ENCODE data around the gene NCOR1. TPM values are rescaled to one million over a fixed set of nuclear protein-coding genes. Genes with fewer than 3 reads are reported as not detected.

NCOR1 gene
- total and polyA plus RNA-seq, 10 of the 15 experiments (the other 5 are each of a cell fraction or from before 2014, with no cell fraction given): 34.5 to 135 (median 82.9) TPM

DNA sequence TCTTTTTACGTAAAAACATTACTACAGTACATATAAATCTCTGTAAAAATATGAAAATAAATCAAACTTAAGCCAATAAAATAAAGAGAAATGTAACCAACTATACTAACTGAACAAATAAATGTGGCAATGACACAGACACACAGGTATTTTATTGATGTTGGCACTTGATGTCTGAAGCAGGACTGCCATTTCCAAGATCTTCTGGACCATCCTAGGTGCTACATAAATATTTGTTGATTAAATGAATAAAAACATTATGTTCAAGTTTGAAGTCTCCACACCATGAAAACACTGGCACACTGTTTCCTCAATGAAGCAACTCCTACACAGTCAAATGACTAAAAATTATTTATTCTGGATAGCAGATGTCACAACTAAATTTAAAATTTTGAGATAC, 106.9 kb downstream of the NCOR1 start:
- H3K4me3 ChIP-seq: no peak overlapping the region
- in situ Hi-C loops (cut with MboI) (no loop called here), intact Hi-C loops (cut with micrococcal nuclease; ENCODE audit: unreplicated experiment) (no loop called here)
- RAD21 ChIA-PET (ENCODE audit: unreplicated experiment): no interaction called here
- no peak overlapping the region for H3K4me2 ChIP-seq (ENCODE audit: control insufficient read depth, insufficient read depth)
- no peak overlapping the region for H3K9ac ChIP-seq (ENCODE audit: control insufficient read depth, insufficient read depth, low read length)
- H3K27me3 ChIP-seq (replicated peaks in 1 of 2; ENCODE audit: control insufficient read depth in 2 of 2, insufficient read depth in 2 of 2, low read length in 1 of 2): no peaks in the 10 kb centered on the region
- CTCF ChIA-PET: no interaction called here
- H3K79me2 ChIP-seq (ENCODE audit: control insufficient read depth, insufficient read depth, low read length): no peaks in the 10 kb centered on the region
- H3K27ac ChIP-seq (ENCODE audit: control insufficient read depth, insufficient read depth): no peak overlapping the region
- SMC1A ChIA-PET (ENCODE audit: uncharacterized antibody, unreplicated experiment): no interaction called here
- H3K36me3 ChIP-seq (ENCODE audit: control insufficient read depth in 2 of 2, insufficient read depth in 2 of 2, low read length in 1 of 2): peaks cover 2 to 16% of the 10 kb centered on the region in 2 experiments
- TF ChIP-seq, protein P1, sequence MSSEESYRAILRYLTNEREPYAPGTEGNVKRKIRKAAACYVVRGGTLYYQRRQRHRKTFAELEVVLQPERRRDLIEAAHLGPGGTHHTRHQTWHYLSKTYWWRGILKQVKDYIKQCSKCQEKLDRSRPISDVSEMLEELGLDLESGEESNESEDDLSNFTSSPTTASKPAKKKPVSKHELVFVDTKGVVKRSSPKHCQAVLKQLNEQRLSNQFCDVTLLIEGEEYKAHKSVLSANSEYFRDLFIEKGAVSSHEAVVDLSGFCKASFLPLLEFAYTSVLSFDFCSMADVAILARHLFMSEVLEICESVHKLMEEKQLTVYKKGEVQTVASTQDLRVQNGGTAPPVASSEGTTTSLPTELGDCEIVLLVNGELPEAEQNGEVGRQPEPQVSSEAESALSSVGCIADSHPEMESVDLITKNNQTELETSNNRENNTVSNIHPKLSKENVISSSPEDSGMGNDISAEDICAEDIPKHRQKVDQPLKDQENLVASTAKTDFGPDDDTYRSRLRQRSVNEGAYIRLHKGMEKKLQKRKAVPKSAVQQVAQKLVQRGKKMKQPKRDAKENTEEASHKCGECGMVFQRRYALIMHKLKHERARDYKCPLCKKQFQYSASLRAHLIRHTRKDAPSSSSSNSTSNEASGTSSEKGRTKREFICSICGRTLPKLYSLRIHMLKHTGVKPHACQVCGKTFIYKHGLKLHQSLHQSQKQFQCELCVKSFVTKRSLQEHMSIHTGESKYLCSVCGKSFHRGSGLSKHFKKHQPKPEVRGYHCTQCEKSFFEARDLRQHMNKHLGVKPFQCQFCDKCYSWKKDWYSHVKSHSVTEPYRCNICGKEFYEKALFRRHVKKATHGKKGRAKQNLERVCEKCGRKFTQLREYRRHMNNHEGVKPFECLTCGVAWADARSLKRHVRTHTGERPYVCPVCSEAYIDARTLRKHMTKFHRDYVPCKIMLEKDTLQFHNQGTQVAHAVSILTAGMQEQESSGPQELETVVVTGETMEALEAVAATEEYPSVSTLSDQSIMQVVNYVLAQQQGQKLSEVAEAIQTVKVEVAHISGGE (CRISPR knock-in tag; IDR thresholded peaks at IDR 0.05): no peak
- TF ChIP-seq HDAC2 (IDR thresholded peaks at IDR 0.05) (no peak), TCF12 (IDR thresholded peaks at IDR 0.05; ENCODE audit: low read depth, low read length) (no peak), KAT2A (conservative IDR thresholded peaks at IDR 0.05; ENCODE audit: control insufficient read depth, low read depth, low read length) (no peak)
- 100% methylated on average over 1 of the region's 1 CpG for WGBS (ENCODE audit: insufficient coverage, insufficient replicate concordance, low lambda C conversion rate, missing lambda C conversion rate)
- POLR2A ChIA-PET: no interaction called here
- no peaks in the 10 kb centered on the region for H3K4me1 ChIP-seq (ENCODE audit: control insufficient read depth, insufficient read depth, low read length)
- ATAC-seq: no peak
- FAIRE-seq: no peak
- no TSS peak for BruUV-seq (replicated peaks)
- DNase-seq (ENCODE audit: low read depth, low spot score): no peak
- H3K9me3 ChIP-seq (replicated peaks; ENCODE audit: control insufficient read depth, insufficient read depth, low read length): no peaks in the 10 kb centered on the region
- H2AFZ ChIP-seq (ENCODE audit: control insufficient read depth, low read depth, low read length): no peak overlapping the region
- no peaks in the 10 kb centered on the region for H4K20me1 ChIP-seq (ENCODE audit: control insufficient read depth, insufficient read depth)

Measured in GM12878 (cell line).